Esophagus mucosa (tissue), 1 donor: ENCODE measurements around the gene IQSEC3. TPM values are rescaled to one million over a fixed set of nuclear protein-coding genes. Genes with fewer than 3 reads are reported as not detected.
"Not testable (repeated sequence)": the region's sequence is repeated elsewhere in the genome, so short reads cannot be mapped to it uniquely, and the experiment has no call there.

Experiments
- ATAC-seq: fragments of 200-7000 bp; cut with Tn5 transposase; one replicate; pipeline ENCODE4 v1.9.1; 2020
- total RNA-seq: library from RNA; stranded (reverse); gene quantifications from one replicate; pipeline ENCODE4 v1.2.4, GENCODE V29; 2023
- donor health status: DM: yes; HTN: yes; CAD: no.

The IQSEC3 gene
- total RNA-seq, 1 donor from 2014 or later: 0.28 TPM

DNA sequence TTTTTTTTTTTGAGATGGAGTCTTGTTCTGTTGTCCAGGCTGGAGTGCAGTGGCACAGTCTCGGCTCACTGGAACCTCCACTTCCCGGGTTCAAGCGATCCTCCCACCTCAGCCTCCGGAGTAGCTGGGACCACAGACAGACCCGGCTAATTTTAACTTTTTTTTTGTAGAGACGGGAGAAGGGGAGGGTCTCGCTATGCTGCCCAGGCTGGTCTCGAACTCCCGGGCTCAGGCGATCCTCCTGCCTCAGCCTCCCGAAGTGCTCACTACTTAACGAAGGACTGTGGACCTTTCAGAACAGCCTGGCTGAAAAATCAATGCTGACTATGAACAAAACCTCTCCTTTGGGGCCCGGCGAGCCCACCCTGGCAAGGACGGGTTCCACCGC is 136.5 kb downstream of the IQSEC3 start:
- no peak for ATAC-seq

DNA sequence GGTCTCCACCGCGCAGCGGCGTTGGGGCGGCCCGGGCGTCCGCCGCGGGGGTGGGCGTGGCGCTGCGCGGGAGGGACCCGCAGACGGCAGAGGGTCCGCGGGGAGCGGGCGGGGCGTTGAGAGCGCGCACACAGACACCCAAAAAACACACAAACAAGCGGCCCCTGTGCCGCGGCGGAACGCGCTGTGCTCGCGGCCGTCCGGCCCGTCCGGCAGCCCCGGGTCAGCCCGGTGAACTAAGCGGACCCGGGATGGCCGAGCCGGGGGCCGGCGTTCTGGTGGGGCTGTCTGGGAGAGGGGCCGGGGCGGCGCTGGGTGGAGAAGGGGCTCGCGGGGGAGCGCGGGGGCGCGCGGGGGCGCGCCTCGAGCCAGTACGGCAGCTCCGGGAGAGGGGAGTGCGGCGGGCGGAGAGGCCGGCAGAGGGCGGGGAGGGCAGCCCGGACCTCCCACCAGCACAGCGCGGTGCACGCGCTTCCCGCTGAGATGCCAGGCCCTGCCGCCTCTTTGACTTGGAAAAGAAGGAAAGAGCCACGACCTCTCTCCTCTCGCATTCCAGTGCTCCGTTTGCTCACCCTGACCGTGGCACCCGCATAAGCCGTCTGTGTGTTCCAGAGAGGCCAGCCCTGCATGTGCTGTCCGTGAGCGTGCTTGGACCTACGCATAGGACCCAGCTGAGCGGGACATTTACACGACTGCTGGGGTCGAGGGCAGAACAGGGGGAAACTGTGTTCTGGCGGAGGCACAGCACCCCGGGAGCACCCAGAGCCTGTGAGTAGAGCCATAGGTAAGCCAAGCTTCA is 137.1 kb downstream of the IQSEC3 start:
- ATAC-seq: no peak

DNA sequence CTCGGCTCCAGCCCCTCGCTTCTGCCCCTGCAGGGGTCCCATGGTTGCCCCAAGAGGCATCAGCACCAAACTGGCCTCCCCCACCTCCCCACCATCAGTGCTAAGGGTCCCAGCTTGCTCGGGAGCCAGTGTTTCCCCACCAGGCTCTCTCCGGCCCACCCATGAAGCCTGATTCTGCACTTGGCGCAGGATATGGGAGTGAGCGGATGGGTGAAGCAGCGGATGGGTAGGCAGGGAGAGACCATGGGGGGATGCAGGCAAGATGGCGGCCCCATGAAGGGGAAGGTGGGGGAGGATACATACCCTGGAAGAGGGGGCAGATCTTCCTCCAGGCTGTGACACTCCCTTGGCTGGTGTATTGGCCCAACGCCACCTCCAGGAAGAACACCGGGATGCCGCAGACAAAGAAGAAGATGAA is 137.7 kb downstream of the IQSEC3 start:
- no peak for ATAC-seq

DNA sequence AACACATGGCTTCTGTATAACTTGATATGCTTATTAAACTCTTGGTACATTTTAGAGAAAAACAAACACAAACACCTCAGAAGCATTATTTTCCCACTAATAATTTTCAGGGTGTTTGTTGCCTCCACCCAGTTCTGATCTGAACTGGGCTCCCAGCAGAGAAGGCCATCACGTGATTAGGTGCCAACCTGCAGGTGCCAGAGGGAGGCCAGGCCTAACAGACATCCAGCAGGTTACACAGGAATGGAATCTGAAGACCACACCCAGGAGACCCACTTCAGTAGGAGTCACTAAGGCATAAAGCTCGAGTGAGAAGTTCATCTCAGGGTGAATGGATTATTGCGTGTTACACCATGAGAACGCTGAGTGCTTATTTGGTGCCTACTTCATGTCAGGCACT is 138.5 kb downstream of the IQSEC3 start:
- ATAC-seq: no peak

DNA sequence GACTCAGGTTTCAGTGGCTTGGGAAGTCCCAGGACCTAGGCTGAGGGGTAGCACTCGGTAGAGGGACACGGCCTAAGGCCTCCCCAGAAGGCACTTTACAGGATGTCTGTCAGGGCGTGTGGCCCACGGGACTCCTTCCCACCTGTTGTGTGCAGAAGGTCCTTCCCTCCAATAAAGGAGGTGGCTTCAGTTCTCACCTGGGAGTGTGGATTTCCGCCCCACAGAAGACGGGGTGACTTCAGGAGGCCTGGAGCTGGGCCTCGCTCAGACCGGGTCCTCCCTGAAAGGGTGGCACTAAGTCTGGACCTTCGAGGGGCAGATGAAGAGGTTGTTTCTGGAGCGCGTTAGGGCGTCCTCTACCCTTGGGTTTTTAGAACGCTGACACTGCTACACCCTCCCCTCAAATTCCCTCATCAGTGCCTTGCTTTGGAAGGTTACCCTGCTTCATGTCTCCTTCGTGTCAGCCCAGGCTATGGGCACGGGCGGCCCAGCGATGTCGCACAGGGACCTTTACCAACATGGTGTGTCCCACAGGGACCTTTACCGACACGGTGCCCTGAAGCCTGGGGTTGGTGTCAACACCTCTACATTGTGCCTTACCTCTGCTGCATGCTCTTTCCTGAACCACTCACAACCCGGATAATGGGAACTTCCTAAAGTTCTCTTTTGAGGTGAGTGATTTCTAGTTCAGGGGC is 140.3 kb downstream of the IQSEC3 start:
- peak; percentile 14 for ATAC-seq

DNA sequence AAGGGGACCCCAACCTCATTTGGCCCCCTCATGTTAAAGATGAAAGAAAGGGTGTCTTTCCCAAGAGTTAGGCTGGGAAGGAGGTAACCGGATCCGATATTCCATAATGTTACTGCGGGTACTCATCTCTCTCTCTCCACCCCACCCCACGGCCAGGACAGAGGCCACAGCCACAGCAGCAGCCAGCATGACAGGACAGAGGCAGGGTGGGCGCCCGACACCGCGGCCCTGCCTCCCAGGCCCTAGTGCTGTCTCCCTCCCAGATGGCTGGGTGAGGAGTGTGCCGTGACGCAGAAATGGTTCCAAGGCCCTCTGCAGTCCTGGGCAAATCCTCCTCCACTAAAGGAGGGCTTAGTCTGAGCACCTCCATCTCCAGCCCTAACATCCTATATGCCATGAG is 141.2 kb downstream of the IQSEC3 start:
- ATAC-seq: no peak

DNA sequence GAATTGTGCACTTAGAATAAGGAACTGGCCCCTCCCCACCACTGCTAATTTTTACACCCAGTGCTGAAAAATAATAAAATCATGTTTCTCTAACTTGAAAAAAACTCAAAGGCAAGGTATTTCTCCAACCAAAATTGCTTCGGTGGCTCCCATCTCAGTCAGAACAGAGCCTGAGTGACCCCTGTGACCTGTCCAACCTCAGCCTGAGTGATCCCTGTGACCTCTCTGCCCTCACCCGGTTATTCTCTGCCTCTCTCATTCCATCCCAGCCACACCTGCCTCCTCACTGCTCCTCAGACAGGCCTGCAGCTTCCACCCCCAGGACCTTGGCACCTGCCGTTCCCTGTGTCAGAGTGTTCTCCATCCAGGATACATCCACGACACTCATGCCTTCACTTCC is 142.2 kb downstream of the IQSEC3 start:
- no peak for ATAC-seq

DNA sequence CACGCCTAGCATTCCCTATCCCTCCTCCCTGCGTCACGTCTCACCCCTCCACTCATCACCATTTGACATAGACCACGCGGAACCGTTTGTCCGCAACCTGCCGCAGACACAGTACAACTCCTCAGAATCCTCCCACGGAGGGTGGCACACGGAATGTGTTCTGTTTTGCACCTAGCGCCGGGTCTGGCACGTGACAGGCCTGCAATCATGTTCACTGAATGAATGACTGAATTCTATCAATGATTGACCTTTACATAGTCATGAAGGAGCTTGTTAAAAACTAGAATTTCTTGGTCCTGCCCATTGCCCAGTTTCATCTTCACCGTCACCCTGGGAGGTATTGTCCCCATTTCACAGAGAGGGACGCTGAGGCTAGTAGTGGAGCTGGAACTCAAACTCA is 142.7 kb downstream of the IQSEC3 start:
- ATAC-seq: no peak

DNA sequence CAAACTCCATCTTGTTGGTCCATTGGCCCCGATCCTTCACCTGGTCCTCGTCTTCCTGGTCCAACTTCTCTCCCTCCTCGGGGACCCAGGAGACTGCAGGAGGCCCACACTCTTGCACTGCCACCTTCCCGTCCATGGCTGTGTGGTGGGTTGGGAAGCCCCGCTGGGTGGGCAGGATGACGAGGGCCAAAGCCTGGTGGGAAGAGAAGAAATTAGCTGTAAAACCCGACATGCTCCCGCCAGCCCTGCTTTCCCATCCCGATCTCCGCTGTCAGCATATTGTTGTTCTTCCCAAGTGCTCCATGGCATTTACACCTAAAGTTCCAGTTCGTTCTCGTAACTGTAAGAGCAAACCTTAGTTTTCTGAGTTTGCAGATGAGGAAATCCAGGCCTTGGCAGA is 143.3 kb downstream of the IQSEC3 start:
- no peak for ATAC-seq

DNA sequence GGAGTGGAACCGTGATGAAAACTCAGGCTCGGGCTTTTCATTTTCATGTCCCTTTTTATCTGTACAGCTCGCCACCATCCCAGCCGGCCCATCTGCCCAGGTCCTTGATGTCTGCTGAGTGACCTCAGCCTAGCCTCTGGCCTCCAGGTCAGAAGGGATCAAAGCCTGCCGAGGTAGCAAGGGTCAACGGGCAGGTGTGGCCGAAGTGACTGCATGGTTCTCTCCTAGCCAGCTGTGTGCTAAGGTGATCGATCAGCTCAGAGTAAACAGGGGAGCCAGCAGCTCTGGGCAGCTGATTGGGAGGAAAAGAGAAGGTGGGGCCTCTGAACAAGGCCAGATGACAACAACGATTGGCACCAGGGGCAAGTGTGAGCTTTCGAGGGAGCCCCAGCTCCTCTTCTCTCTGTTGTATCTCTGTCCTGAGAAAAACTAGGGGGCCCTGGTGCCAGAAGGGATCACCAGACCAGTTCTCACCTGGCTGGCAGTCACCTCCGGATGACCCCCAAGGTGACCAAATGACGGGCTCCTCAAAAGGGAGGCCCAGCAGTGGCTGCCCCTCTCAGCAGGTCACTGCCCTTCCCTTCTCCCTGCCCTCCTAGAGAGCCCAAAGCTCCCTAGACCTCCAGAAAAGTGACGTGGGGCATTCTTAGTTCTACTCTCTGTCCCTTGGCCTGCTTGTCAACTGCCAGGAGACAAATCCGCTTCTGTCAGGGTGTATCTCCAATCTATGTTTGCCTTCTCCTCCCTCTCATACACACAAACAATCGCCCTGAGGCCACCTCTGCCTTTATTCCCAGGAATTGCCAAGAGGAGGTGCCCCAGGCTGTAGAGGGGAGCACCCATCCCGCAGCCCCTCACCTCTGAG is 143.9 kb downstream of the IQSEC3 start:
- no peak for ATAC-seq

DNA sequence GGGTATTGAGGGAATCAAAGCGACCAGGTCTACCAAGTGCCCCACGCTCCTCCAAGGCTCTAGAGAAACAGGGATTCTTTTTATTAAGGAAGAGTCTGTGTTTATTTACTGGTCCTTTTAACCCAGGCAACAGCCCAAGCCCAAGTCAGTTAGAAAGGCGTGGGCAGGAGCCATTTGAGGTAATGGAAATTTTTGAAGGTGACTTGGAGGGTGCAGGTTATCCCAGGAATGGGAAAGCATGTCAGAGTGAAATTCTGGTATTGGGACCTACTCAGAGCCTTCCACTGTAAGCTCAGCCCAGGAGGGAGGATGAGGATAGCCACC is 144.5 kb downstream of the IQSEC3 start:
- ATAC-seq: no peak

DNA sequence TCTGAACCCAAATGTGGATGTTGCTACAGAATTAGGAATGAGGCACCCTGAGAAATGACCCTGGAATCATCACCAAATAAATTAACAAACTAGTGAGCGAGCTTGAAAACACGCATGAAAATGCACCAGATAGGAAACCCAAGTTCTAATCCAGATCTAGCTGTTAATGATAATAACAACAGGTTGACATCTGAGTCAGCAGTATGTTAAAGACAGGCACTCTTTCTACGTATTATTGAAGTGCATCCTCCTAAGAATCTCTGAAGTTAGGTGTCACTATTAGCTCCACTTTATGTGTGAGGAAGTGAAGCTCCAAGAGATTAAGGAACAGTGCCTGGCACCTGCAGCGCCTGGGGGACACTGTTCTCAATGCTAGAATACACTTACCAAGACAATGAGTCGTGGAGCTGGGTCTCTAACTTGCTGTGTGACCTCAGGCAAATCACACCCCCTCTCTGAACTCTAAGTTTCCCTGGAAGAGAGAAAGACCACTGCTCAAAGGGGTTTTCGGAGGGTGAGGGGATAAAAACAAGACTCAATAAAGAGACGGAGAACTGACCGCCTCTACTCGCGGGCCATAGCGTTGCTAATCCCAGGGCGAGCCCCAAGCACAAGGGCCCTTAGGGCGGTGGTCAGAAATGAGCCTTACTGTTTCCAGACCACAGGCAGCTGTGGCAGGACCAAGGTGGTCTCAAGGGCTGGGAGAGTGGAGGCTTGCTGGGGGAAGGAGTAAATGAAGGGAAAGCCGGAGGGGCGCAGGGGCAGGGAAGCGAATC is 145.3 kb downstream of the IQSEC3 start:
- ATAC-seq: no peak

DNA sequence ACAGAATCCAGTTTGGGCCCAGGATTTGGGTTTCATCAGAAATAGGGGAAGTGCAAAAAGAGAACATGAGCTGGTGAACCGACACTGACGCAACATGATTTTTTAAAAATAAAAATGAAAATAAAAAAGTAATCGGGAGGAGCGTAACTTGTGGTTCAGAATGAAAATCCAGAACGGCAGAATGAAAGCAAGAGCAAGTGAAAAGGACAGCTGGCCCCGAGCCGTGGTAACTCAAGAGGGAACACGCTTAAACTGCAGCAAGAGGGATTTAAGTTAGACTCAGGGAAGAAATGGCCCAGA is 145.8 kb downstream of the IQSEC3 start:
- no peak for ATAC-seq

DNA sequence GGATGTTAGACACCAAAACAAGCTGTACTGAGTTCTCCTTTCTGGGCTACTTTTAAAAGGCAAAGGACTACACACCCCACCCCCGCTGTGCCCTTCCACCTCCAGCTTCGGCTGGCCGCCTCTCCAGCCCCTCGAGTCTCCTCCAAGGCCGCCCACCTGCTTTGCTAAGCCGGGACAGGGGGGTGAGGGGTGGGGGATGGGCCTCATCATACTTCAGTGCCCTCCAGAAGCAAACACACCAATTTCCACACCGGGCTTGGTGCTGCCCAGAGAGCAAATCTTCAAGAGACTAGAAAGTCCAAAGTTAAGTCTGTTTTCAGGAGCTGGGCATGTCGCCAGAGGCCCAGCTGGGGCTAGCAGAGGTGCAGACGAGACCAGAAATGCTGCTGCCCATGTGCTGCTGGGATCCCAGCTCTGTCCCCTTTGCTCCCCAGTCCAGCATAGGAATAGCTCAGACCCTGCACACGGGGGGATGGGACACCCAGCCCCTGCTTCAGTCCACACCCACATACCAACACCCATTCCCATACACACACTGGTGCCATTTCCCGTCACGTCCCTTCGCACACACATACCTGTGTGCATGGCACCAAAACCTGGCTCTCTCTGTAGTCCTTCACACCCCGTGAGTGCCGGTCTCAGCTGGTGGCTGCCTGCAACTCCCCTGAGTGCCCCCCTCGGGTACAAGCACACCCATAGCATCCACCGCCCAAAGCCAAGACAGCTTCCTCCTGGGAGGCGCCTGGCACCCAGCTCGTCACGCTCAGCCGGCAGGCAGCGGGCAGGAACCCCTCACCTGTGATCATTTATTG is 146.4 kb downstream of the IQSEC3 start:
- no peak for ATAC-seq

DNA sequence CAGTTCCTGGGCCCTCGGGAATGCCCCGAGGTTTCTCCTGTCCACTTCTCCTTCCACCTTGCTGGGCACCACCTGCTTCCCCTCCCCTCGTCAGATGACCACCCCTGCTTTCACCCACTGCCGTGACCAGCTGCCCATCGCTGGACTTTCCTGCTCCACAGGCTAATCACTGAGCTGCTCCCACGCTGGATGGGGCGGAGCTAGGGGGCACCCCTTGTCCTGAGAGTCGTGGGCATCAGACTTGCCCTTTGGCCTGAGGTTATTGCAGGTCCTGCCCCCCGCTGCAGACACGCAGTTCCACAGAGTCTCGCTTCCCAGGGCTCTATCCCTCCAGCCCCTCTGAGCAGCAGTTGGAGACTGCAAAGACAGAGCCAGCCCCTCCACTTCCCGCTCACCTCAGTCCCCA is 147.0 kb downstream of the IQSEC3 start:
- ATAC-seq: no peak

DNA sequence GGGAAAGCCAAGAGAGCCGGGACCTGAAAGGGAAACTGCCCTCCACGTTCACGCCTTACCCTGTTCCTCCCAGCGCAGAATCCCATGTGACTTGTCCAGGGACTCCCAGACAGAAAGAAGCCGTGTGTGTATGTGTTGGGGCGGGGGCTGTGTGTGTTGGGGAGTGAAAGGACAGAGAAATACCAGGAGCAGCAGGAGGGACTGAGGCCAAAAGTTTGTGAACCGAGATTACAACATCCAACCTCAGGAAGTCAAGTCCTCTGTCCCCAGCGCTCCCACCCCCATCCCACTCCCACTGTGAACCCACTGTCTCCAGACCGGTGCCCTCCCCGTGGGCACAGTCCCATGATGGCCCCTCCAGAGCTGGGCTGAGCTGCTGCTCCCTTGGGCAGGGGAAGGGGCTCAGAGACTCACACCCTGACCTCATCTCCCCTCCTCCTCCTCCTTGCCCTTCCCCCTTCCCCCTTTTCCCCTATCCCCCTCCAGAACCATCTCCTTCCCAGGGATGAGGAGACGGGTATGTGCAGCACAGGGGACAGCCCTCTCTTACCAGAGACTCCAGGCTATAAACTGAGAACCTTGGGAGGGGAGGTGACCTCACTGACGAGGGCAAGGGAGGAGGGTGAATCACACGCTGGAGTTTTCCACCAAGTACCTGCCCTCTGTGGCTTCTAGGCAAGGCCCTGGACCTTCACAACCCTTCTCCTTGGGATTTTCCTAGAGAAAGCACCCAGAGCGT is 147.6 kb downstream of the IQSEC3 start, which contains the start of gene SLC6A12:
TSS of gene SLC6A12 (minus strand) at position 155 of the 739 bp plus-strand sequence. CDS start 4,171 bp downstream, outside the sequence.
- ATAC-seq: no peak

DNA sequence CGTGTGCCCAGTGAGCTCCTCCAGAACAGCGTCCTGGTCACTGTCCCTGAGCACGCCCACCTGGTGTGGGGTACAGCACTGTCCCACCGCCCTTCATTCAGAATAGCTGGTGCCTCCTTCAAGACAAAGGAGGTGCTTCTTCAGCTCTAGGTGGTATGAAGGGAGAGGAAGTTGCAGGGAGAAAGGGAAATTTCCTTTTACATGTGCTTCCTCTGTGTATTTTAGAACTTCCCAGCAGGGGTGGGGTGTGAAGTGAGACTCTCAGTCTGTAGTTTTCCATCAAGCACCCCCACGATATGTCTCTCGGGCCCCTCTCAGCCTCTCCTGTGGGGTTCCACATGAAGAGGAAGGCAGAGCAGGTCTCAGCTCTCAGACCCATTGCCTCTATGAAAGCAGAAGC is 148.5 kb downstream of the IQSEC3 start:
- ATAC-seq: no peak

DNA sequence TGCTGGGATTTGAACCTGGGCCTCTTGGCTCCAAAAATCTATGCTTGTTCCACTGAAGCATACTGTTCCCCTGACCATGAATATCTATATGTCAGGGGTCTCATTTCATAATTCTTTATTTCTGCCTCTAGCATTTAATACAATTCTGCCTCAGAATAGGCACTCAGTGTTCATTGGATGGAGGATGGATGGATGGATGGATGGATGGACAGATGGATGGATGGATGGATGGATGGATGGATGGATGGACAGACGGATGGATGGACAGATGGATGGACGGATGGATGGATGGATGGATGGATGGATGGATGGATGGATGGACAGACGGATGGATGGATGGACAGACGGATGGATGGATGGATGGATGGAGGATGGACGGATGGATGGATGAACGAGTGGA is 150.5 kb downstream of the IQSEC3 start:
- not testable (repeated sequence) for ATAC-seq

DNA sequence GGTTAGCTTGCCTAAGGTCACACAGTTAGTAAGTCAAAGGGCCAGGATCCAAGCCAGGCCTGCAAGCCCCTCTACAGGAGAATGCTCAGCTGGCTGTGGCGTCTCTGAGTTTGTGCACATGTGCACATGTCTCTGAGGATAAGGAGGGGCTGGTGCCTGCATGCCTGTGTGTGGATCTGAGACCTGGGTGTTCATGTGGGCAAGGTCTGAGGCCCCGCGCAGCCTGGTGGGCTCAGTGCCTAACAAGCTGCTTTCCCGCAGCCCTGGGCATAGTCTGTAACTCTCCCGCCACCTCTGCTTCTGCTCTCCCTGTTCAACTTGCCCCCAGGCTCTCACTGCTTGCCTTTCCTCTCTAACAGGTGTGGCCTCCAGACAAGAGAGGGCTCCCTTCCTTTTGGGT is 151.7 kb downstream of the IQSEC3 start:
- no peak for ATAC-seq

DNA sequence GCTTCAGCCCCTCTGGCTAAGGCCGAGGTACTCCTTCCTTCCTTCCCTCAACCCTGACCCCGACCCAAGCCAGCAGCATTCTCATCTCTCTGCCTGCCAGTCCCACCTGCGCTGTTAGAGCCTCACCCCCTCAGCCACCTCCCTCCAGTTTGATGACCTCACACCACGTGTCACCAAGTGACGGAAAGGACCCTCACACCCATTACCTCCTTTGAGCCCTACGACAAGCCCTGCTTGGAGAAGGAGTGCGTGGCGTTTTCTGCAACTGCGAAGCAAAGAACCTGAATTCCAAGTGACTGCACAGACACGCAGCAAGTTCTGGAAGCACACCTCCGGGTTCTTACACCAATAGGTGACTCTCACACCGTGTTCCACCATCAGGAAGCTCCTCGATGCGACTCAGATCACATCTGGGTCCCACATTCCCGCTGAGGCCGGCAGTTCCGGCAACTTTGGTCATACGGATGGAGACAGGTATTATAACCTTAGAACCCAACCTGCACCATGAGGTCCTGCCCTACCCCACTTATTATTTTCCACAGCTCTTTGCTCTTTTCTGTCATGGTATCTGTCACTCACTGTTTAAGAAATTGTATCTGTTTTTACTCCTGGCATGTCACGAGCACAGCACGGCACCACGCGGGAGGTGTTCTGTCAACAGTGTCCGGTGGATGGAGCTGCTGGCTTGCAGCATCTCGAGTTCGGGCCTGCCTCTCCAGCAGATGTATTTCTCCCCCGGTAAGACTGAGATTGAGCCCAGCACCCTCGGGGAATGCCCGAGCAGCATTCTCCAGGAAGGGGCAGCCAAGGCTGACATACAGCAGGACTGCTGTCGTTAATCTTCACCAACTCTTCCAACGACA is 152.4 kb downstream of the IQSEC3 start:
- no peak for ATAC-seq
